GM18507 (cell line): ENCODE data around the gene HOXB2.

Experiments used
- DNase-seq: peaks from one replicate; pipeline ENCODE4 v3.0.0; 2011; ENCODE audit warnings: low read depth; ENCODE audit not compliant: insufficient read length; ENCODE audit errors: extremely low spot score
- FAIRE-seq: peaks from 2 replicates; lab custom pipeline; 2011; peaks lifted over from hg19 to GRCh38; lab: Jason Lieb, UNC

Gene HOXB2

DNA sequence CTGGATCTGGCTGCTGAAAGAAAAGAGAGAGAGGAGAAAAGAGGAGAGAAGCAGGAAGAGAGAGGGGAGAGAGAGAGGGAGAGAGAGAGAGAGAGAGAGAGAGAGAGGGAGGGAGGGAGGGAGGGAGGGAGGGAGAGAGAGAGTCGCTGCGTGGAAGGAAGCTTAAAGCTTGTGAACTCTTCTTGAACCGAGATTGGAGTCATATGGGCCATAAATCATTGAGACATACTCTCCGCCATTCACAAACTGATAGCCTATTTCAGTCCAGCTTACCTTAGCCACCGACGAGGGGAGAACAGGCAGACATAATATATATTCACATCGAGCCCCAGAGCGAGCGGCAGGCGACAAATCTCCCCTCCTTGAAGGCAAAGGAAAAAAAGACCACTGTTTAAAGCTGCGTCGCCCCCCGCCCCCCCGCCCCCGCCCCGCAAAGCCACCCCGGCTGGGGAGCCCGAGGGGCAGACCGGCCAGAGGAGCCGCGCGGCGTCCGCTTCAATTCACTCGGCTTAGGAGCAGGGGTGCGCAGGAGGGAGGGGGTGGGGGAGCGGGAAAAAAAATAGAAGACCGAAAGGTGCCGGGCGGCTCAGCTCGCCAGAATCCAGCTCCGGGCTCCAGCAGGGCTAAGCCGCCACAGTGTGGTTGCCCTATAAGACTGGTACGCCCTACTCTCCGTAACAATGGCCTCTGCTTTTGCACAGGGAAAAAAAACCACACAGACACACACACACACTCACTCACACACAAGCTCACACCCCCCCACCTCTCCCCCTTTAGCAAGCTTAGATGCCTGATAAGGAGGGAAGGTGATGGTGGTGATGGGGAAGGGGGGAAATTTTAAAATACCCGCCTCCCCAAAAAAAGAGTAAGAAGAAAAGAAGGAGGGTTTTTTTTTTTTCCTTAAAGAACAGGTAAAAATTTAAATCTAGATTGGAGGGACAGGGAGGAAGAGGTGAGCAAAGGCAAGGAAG, 10.6 kb upstream of the HOXB2 start:
- DNase-seq (no peak), FAIRE-seq (no peak)

DNA sequence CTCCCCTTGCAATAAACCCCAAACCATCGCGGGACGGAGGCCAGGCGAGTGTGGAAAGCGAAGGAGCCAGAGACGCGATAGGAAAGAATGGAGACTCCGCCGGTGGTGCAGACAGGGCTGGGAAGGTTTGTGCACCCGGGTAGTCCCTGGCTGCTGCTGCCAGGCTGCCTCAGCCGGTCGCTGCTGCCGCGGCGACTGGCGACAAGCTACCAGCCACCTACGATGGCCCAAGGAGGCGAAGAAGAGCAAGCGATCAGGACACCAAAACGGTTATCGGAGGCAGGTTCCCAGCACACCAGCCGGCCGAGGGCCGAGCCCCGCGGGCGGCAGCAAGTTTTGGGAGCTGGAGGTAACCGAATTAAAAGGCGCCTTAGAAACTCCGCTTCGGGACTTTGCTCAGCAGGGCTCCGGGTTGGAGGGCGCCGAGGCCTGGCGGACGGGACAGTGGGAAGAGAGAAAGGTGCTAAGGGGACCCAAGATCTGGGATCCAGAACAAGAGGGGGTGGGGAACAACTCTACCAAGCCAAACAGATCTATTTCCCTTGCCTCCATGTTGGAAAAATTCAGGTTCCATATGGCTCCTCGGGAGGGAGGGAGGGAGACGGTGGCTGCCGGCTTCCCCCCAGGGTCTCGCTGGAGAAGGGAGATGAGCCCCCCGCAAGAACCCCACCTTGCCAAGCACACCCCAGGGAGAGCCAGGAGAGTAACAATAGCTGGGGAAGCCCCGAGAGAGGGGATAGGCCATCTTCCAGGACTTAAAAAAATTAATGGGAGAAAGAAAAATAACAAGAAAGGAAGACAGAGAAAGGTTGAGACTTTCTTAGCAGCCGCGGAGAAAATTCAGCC, 9.7 kb upstream of the HOXB2 start:
- FAIRE-seq (no peak), DNase-seq (no peak)

DNA sequence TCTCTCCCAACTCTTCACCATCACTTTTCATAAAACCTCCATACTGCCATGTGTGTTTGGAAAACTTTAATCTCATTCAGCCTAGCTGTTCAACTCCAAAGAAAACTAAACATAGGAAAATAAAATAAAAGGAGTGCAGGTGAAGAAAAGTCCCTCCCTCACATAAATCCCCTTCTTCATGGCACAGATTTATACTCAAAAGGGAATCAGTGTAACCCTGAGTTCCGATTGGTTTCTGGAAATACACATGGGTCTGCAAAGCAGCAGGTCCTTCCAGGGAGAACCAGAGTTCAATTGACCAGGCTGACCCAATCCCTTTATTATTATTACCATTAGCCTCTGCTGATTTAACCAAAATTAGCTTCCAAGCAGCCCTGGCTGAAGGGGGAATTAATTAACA, 8.9 kb upstream of the HOXB2 start:
- DNase-seq (no peak), FAIRE-seq (no peak)

DNA sequence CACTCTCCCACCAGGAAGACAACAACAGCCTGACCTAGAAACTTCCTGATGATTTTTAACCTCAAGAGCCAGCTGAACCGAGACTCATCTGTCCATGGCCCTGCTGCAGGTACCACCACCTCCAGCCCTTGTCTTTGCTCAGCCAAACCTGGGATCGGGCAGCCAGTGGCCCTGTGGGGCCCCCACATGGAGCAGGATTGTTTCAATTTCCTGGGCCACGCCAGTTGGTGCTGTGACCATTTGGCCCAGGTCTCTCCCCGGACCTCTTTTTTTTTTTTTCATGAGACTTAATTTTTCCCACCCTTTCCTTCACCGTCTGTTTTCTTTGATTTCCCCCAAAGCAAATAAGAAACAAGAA, 8.3 kb upstream of the HOXB2 start:
- DNase-seq (no peak), FAIRE-seq (no peak)

DNA sequence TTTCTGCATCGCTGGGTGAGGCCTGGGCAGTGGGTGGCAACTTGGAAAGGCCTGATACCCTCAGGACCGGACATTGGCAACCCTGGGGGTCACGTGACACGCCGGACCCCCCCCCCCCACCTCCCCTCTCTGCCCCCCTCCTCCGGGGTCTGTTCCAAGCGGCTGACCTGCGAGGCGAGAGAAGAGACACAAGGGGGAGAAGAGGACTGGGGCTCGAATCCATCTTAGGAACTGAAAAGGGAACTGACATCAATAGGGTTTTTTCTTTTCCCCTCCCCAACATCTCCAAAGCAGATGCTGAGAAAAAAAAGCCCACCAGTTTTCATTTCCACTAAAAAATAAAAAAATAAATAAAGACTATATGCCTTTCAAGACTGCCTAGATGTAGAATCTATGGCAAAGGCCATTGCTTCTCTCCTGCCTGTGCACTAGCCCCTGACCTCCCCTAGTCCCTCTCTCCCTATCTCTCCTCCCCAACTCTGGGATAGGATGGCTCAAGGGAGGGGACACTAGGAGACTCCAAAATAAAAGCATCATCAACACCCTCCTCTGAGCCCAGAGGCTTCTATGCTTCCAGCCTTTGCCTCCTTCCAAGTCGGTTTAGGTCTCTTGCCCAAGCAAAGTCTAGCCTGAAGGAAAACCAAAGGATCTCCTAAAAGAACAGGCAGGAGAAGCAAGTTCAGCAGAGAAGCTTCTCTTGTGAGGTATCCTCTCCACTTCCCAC, 7.7 kb upstream of the HOXB2 start:
- FAIRE-seq (no peak), DNase-seq (no peak)

DNA sequence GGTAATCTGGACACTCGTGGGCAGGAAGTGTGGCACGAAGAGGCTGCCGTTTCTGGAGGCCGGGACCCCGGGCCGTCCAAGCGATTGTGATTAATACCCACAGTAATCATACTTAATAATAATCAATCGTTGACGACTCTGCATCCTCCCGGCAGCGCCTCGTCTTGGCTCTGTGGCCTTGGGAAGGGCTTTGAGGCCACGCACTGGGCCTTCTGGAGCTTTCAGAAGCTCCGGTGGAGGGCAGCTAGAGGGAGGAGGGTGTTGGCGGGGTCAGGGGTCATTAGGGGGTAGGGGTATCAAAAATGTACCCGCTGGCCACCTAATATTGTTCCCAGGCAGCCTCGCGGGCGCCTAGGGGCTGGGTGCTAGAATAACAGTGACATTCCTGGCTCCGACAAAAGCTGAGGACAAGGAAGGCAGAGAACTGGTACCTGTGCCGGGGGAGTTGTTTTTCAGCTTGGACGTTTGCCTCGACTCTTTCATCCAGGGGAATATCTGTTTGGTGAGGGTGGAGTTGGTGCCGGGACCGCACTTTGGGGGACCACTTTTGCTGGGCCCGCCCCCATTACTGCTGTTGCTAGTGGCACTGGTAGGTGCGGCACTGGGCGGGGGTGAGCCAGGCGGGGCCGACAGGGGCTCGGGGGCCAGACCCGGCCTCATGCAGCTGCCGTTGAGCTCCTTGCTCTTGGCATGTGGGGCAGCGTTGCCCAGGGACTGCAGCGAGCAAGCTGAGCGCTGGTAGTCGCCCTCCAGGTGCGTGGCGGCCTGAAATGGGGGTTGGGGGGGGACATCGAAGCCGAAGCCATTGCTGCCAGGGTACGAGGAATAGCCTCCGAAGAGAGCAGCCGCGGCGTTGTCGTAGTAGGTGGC, 6.9 kb upstream of the HOXB2 start:
- FAIRE-seq: no peak
- no peak for DNase-seq

DNA sequence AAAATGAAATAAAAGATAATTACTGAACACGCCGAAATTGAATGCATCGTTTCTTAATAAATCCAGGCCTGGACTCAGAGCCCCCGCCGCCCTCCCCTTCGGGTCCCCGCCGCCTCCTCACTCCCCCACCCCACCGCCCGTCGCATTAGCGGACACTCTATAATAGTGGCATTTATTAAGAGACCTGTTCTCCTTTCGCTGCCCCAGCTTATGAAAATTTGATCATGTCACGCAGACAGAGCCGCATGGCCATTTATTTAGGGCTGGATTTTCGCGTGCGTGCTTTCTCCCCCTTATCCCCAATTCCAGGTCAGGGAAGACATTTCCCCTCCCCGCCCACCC, 6.3 kb upstream of the HOXB2 start:
- no peak for DNase-seq
- FAIRE-seq: no peak

DNA sequence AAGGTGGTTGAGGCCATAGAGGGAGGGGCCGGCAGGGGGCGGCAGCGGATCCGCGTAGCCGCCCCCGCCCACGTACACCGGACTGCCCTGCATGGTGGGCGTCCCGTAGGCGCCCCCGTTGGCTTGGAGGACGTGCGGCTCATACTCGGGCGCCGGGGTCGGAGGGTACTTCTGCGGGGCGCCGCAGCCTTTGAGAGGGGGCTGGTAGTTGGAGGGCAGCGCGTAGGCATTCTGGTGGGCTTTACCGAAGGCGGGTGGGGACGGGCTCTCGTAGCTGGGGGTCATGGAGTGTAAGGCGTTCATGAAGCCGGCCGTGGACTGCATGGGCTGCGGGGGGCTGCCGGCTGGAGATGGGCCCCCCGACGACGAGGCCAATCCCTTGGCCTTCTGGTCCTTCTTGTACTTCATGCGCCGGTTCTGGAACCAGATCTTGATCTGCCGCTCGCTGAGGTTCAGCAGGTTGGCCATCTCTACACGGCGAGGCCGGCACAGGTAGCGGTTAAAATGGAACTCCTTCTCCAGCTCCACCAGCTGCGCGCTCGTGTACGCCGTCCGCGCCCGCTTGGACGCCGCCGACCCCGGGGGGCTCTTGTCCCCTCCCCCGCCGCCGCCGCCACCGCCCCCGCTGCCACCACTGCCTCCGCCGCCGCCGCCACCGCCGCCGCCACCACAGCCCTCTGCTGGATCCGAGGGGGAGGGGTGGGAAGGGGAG, 5.7 kb upstream of the HOXB2 start:
- FAIRE-seq (no peak), DNase-seq (no peak)

DNA sequence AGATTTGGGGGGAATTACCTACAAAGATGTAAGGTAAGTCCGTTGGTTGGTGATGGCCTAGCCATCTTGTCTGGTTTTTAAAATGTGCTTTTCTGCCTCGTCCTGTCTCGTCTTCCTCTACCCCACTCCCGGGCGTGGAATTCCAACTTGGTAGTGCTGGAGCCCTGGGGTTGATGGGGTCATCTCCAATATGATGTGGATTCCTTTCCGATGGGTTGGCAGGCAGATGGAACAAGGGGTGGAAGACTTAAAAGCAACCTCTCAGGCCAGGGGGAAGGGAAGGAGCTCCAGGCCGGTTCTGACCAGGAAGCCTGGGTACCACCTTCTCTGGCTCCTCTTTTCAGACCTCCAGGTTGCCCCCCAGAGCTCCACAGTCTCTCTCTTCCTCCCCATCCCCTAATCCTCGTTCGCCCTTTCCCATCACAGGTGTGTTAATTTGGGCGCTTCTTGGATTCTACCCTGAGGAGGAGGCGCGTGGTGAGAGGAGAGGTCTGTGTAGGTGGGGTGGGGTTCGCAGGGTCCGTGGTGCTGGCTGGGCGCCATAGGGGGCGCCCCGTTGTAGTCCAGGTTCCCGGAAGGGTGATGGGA, 5.1 kb upstream of the HOXB2 start:
- FAIRE-seq (no peak), DNase-seq (no peak)

DNA sequence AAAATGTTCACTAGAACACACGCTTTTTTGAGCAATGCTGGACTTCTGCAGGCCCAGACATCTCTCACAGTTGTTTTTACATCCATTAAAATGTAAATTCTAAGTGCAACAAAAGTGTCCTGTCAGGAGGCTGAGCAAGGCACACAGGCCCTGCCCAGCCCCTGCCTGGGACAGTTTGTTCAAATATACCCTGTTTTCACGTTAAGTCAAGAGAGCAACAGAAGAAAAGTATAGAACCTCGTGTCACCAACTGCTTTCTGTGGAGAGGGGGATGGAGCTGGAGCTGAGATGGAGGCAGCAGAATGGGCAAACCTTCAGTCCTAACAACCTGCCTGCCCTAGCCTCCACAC, 4.3 kb upstream of the HOXB2 start:
- DNase-seq: no peak
- no peak for FAIRE-seq

DNA sequence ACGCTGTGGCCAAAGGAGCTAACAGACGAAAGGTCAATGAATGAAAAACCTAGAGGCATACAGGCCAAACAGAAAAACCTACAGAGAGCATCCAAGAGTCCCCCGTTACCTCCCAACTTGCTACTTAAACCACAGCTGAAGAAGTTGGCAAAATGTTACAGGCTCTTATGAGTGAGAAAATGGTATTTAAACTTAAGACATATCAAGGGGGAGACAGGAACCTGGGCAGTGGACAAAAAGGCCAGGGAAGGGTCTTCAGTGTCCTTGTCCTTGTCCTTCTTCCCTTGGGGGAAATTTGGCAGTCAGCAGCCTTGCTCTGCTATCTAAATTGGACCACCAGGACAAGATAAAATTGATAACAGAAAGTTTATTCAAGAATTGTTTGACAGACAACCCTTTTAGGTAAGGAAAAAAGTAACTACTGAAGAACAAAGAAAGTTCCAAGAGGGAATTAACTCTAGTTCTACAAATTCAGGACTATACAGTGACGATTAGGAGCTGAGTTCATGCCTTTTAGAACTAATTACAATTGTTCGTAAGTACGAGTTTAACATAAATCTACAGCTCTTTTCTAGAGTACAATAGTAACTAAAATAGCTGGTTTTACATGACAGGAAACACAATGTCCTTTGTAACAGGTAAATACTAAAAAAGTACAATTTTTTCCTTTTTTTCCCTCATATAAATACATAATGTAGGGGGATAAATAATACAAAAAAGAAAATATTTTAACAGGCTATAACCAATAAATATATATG, 3.8 kb upstream of the HOXB2 start:
- FAIRE-seq: no peak
- DNase-seq: no peak

DNA sequence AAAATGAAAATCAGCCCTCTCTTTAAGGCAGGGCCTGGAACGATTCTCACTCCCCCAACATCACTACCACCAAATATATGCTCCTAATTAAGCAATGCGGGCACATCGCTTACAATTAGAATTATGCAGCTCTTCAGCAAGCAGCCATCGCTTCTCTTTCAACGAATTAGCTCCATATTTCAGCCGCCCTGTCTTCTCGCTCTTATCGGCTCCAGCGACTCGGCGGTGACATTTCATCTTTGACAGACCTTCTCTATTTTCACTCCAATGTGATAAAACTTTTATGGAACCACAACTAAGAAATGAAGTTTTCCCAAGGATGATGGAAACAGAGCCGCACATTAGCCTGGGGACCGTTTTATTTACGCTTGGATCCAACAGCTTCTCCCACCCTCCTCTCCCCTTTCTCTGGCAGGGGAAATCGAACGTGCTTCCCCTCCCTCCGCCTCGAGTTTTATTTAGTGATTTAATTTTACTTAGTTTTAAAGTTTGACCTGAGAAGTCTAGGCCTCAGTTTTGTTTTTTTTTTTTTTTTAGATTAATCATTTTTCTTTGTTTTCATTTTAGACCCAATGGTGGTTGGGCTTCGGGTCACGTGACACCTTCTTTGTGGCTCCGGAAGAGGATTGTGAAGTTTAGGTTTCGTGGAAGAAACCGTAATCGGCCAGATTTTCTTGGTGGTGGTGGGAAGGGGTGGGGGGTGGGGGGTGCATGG, 3.1 kb upstream of the HOXB2 start:
- no peak for FAIRE-seq

DNA sequence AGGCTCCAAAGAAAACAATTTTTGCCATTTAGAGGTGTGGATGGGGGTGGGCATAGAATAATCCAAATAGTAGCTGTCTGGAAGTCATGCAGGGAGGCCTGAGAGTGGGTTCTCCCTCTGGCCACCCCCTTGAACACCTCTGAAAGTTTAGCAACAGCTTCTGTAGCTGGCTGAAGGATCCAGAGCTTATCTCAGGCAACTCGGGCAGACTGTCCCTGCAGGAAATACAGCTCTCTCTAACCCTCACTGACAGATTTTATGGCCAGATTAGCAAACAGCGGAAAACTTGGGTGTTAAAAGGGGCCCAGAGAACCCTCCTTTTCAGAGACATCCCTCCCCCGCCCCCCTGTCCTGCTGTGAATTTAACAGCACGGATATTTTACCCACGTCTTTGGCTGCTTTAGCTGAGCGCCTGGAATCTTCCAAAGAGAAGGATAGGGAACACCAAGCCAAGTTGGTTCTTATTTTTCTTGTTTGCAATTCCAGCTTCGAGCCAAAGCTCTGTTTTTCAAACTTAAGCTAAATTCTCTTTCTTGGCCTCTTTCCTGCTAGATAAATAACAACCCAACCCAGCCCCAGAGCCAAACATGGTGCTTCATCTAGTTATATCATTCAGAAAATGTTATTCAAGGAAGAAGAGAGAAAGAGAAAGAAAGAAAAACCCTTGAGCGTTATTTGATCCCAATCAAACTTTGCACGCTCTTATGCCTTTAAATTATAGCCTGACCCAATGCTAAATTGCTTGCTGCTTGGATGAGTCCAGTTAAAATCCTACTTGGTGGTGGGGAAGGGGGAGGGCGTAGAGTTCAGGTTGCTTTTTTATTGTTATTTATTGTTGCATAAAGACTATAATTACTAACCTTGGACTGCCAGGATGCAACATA, 2.3 kb upstream of the HOXB2 start:
- DNase-seq (no peak), FAIRE-seq (no peak)

More for the DNA sequence above, 3.1 kb upstream of the HOXB2 start:
- DNase-seq: no peak

DNA sequence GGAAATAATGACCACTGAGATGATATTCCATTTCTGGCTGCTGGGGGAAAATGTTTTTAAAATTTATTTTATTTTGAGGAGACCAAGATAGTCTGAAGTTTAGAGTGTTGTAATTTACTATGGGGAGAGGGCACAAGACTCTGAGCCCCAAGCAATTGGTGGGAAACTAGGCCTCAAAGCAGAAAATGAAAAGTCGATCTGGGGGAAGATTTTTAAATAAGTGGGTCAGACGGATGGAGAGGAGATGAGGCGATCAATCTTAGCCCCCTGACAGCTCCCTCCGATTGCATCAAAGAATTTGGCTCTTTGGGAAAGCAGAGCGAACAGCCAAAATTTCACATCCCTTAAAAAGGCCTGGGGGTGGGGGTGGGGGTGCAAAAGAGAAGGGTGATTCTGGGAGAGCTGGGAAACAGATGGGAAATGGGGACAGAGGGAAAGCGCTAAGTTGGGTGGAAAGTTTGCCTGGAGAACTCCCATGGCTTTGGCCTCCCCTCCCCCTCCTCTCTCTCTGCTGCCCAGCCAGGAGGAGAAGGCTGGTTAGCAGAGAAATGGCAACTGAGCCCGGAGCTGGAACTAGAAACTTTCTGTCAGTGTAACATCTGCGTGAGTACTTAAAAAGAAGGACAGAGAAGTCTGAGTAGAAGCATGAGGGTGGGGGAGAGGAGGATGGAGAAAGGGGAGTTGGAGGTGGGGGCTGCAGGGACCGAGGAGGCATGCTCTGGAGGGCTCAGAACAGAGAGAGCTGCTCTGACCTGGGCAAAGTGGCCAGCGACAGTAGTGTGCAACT, 1.4 kb upstream of the HOXB2 start:
- DNase-seq: no peak
- FAIRE-seq: no peak

DNA sequence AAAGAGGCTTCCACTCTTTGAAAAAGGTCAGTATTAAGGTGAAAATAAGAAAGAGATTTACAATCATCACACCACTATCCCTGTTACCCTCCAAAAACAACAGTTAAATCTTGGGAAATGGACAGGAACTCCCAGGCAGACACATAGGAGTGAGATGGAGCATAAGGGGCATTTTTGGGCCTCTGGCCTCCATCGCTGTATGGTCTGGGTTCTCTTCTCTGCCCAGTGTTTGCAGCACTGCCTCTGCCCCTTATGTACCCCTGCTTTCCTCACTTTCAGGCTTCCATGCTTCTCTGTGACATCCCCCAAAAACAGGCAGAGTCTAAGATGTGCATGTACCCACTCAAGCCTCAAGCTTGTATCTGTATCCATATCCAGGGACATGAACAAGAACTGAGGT, 630 bp upstream of the HOXB2 start:
- DNase-seq (no peak), FAIRE-seq (no peak)
